Lower leg skin (tissue), 4 donors: ENCODE data around the gene GGNBP2. TPM values are rescaled to one million over a fixed set of nuclear protein-coding genes. Genes with fewer than 3 reads are reported as not detected.

ENCODE experiments used
- DNase-seq, 2 donors: peaks; one replicate each; pipeline ENCODE4 v3.0.0-alpha.2; 2019; ENCODE audit warnings: low spot score in 2 of 2
- H3K4me3 ChIP-seq: fragments of 200-600 bp; sonication (generic); 2 replicates; pipeline ENCODE4 v1.5.1; 2017; ENCODE audit warnings: mild to moderate bottlenecking, low read depth; ENCODE audit not compliant: poor library complexity, severe bottlenecking
- POLR2A ChIP-seq, 2 donors: fragments of 450-650 bp; IDR thresholded peaks; one replicate each; pipeline ENCODE4 v1.6.1; 2016 to 2017; ENCODE audit warnings: antibody characterized with exemption in 2 of 2, mild to moderate bottlenecking in 1 of 2, moderate library complexity in 1 of 2
- WGBS, 2 donors: methylation state at CpG; one replicate each; pipeline ENCODE4 v1.1.5; 2018; 5-methylcytosine and 5-hydroxymethylcytosine counted together
- intact Hi-C: fragments of 100-400 bp; cut with DNase I; formaldehyde crosslinking; loops from one replicate; pipeline ENCODE4 v1.15.0; 2023; ENCODE audit warnings: low total_unique reads
- total RNA-seq, 4 donors: library from RNA; depleted of rRNA; stranded (reverse); fragments of >200 nt; gene quantifications; one replicate each; pipeline ENCODE4 v1.1.0, GENCODE V29; 2016
- TF ChIP-seq, protein P1 (sequence below), 3 donors: fragments of 450-650 bp; IDR thresholded peaks; one replicate each; pipeline ENCODE4 v1.5.1; 2016; ENCODE audit warnings: antibody characterized with exemption in 3 of 3, mild to moderate bottlenecking in 3 of 3, moderate library complexity in 2 of 3

Gene GGNBP2
- total RNA-seq, 4 donors from 2014 or later: 38.2 to 79.6 (median 55.0) TPM

DNA sequence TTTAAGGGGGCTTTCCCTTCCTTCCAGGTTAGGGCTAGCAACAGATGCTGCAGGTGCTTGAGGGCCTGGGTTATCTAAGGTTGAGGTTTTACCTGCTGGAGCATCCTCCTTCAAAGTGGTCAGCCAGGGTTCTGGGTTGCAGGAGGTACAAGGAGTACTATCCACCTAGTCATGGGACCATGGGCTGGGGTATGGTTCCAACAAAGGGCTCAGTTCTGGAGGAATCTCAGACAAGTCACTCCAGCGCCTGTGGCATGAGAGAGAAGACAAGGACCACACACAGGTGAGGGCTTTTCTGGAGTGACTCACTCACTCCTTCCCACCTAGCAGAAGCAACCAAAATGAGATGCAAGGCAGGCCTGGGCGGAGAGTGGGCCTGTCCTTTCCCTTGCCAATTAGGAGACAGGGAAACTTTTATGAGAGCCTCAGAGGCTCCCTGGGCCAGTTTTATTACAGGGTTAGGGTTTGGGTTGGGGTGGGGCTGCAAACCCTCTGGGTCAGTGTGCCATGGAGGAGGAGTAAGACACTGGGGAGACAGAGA is 12.2 kb upstream of the GGNBP2 start:
- DNase-seq: no peak
- intact Hi-C loops: no loop called here
- 60 to 63% methylated on average over 2 of the region's 2 CpGs for WGBS, 2 donors
- TF ChIP-seq POLR2A (IDR thresholded peaks at IDR 0.05): no peak
- TF ChIP-seq, protein P1, sequence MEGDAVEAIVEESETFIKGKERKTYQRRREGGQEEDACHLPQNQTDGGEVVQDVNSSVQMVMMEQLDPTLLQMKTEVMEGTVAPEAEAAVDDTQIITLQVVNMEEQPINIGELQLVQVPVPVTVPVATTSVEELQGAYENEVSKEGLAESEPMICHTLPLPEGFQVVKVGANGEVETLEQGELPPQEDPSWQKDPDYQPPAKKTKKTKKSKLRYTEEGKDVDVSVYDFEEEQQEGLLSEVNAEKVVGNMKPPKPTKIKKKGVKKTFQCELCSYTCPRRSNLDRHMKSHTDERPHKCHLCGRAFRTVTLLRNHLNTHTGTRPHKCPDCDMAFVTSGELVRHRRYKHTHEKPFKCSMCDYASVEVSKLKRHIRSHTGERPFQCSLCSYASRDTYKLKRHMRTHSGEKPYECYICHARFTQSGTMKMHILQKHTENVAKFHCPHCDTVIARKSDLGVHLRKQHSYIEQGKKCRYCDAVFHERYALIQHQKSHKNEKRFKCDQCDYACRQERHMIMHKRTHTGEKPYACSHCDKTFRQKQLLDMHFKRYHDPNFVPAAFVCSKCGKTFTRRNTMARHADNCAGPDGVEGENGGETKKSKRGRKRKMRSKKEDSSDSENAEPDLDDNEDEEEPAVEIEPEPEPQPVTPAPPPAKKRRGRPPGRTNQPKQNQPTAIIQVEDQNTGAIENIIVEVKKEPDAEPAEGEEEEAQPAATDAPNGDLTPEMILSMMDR (IDR thresholded peaks at IDR 0.05): no peak
- no peak overlapping the region for H3K4me3 ChIP-seq

DNA sequence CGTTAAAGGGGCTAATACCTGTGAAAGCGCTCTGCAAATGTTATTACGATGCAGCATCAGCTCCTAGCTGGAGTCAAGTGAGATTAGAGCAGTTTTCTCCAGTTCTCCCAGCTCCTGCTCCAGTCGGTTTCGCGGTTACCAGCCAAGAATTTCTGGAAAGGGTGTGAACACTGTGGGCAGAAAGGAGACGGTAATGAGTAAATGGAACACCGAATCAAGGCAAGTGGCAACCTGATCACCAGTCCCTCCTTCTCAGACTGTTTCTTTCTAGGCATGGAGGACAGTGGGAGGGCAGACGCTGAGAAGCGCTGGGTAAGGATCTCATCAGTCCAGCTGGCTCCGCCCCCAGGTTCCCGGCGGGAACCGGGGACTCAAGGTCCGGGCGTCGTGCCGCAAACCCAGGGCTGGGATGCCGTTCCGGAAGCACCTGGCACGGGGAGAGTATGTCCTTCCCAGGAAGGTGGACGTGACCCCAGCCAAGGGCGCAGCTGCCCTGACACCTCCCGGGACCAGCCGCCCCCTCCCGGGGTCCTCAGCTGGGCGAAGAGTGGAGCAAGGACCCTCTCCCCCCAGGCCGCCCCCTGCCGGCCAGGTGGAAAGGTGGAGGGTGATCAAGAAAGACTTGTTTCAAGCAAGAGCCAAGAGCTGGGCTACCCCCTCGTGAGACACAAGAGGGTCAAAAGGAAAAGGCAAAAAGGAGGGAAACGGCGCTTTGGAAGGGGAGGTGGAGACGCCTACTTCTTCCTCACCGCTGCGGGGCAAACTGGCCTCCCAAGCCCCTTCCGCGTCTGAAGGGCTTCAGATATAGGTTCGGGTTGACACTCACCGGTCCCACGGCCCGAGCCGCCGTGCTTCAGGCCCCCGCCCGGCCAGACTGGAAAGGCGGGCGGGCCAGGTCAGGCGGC is 10.5 kb upstream of the GGNBP2 start:
- DNase-seq: peak; percentile 68 to 95
- H3K4me3 ChIP-seq: peak overlapping the region; percentile 76
- TF ChIP-seq, protein P1 (IDR thresholded peaks at IDR 0.05): peak in 1 of 3 donors; percentile 8
- no peak for TF ChIP-seq POLR2A (IDR thresholded peaks at IDR 0.05)
- WGBS, 2 donors: 6 to 8% methylated on average over 47 to 48 of the region's 48 CpGs
- intact Hi-C loops: no loop called here

DNA sequence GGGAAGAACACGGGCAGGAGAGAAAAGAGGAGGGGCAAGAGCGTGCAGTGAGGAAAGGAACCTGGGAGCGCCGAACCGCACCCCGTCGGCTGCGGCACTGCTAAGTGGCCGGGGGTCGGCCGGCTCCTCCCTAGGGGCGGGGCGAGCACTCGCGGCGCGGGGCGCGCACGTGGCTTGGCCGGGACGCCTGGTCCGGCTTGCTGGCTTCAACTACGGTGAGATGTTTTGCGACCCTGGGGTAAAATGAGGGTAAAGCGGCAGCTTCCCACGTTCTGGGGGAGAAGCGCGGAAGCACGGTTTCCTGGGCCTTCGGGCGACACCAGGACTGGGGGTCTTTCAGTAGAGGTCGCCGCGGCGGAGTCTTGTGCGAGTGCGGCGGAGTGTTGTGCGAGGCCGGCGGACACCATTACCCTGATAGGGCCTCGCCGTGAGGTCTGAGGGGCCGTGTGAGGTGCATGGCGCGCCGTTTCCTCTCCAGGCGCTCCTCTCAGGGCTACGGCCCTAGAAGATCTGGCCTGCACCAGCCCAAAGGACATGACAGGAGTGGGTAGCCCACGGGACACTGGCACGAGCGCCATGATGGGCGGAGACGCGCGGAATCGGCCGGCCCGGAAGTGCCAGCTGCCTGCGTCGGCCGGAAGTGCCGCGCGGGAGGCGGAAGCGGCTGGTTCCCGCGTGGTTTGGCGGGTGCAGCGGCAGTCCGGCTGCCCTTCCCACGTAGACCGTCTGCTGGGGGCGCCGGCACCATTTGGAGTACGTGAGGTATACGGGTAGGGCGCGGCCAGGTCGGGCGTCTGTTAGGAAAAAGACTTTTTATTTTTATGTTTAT is 9.7 kb upstream of the GGNBP2 start, which contains the start of the genes MYO19 and PIGW:
Gene MYO19 (minus strand): TSS at position 29 of the 829 bp plus-strand sequence. CDS start 2,330 bp downstream, outside the sequence.
Gene PIGW (plus strand): TSS at position 148 of the 829 bp plus-strand sequence. CDS start 2,115 bp downstream, outside the sequence.
- intact Hi-C loops: no loop called here
- WGBS, 2 donors: 0% methylated on average over 59 to 82 of the region's 83 CpGs
- H3K4me3 ChIP-seq: peak within 1 kb of the TSS; percentile 76
- TF ChIP-seq, protein P1 (IDR thresholded peaks at IDR 0.05): no peak
- peak in 1 of 2 donors; percentile 40 for TF ChIP-seq POLR2A (IDR thresholded peaks at IDR 0.05)
- peak; percentile 81 to 96 for DNase-seq

DNA sequence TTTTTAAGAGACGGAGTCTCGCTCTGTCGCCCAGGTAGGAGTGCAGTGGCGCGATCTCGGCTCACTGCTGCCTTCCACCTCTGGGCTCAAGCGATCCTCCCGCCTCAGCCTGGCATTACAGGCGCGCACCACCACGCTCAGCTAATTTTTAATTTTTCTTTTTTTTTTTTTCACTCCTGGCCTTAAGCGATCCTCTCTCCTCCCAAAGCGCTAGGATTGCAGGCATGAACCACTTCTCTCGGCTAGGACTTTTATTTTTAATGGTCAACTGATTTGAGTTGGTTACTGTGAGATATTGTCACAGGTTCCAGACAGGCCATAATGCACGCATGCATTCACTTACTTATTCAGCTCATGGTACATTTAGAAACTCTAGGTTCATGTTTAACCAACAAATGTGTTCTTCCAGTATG is 9.0 kb upstream of the GGNBP2 start:
- peak overlapping the region; percentile 76 for H3K4me3 ChIP-seq
- no peak for TF ChIP-seq POLR2A (IDR thresholded peaks at IDR 0.05)
- TF ChIP-seq, protein P1 (IDR thresholded peaks at IDR 0.05): no peak
- intact Hi-C loops: no loop called here
- 8 to 11% methylated on average over 15 of the region's 15 CpGs for WGBS, 2 donors
- DNase-seq: no peak

DNA sequence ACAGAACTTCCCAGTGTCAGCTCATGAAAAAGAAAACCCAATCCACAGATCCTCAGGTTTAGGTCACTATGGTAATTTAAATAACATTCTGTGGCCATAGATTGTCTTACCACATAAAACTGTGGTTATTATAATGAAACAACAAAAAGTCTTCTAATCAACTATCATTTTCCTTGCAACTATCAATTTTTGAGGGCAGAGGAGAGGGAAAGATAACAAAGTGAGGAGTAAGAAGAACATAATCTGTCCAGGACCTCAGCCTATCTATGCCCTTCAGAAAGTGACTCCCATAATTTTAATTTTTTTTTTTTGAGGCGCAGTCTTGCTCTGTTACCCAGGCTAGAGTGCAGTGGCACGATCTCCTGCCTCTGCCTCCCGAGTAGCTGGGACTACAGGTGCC is 4.0 kb upstream of the GGNBP2 start:
- DNase-seq: no peak
- WGBS, 2 donors: 94 to 95% methylated on average over 3 of the region's 3 CpGs
- intact Hi-C loops: no loop called here
- no peak for TF ChIP-seq POLR2A (IDR thresholded peaks at IDR 0.05)
- TF ChIP-seq, protein P1 (IDR thresholded peaks at IDR 0.05): no peak
- H3K4me3 ChIP-seq: no peak overlapping the region
